Loucy (cell line): Measurements from ENCODE around the gene SHISAL2A.

Experiments used
- H2AFZ ChIP-seq: fragments of 200-600 bp; sonication (generic); 2 replicates; pipeline ENCODE4 v1.6.0; 2016; ENCODE audit warnings: antibody characterized with exemption, mild to moderate bottlenecking, low read length, moderate library complexity
- H3F3A ChIP-seq: fragments of 200-600 bp; 2 replicates; pipeline ENCODE4 v1.6.0; 2016; ENCODE audit warnings: antibody characterized with exemption, low read depth, mild to moderate bottlenecking
- H3K27me3 ChIP-seq: fragments of 200-600 bp; sonication (generic); 2 replicates; pipeline ENCODE4 v1.6.1; 2014; ENCODE audit warnings: low read length, mild to moderate bottlenecking; ENCODE audit not compliant: insufficient read depth, poor library complexity, severe bottlenecking
- H3K36me3 ChIP-seq: fragments of 200-600 bp; sonication (generic); 2 replicates; pipeline ENCODE4 v1.6.1; 2016; ENCODE audit warnings: low read length; ENCODE audit not compliant: insufficient read depth
- H3K4me1 ChIP-seq: fragments of 200-600 bp; sonication (generic); 2 replicates; pipeline ENCODE4 v1.5.1; 2014; ENCODE audit warnings: low read length, mild to moderate bottlenecking; ENCODE audit not compliant: insufficient read depth, poor library complexity, severe bottlenecking
- H3K4me2 ChIP-seq: fragments of 200-600 bp; sonication (generic); 2 replicates; pipeline ENCODE4 v1.6.0; 2014; ENCODE audit warnings: antibody characterized with exemption, low read length, low read depth, mild to moderate bottlenecking; ENCODE audit not compliant: poor library complexity, severe bottlenecking
- H3K4me3 ChIP-seq: fragments of 200-600 bp; sonication (generic); 2 replicates; pipeline ENCODE4 v1.5.1; 2014; ENCODE audit warnings: low read length, mild to moderate bottlenecking, mixed read lengths; ENCODE audit not compliant: poor library complexity, severe bottlenecking
- H3K79me2 ChIP-seq: fragments of 200-600 bp; sonication (generic); 2 replicates; pipeline ENCODE4 v1.6.1; 2014; ENCODE audit warnings: low read length; ENCODE audit not compliant: insufficient read depth
- H3K9ac ChIP-seq: fragments of 200-600 bp; sonication (generic); 2 replicates; pipeline ENCODE4 v1.6.0; 2014; ENCODE audit warnings: mild to moderate bottlenecking, low read depth, low read length, moderate library complexity; ENCODE audit not compliant: poor library complexity, severe bottlenecking
- H3K9me2 ChIP-seq: fragments of 200-600 bp; sonication (generic); replicated peaks from 2 replicates; pipeline ENCODE4 v1.6.1; 2016; ENCODE audit warnings: low read depth, low read length, mixed read lengths
- H3K9me3 ChIP-seq: fragments of 200-600 bp; sonication (generic); 2 replicates; pipeline ENCODE4 v1.6.1; 2014; ENCODE audit warnings: mild to moderate bottlenecking, antibody characterized with exemption, low read length, low read depth; ENCODE audit not compliant: insufficient read depth
- H4K20me1 ChIP-seq: fragments of 200-600 bp; sonication (generic); 2 replicates; pipeline ENCODE4 v1.6.0; 2014; ENCODE audit warnings: antibody characterized with exemption, low read length, mild to moderate bottlenecking; ENCODE audit not compliant: insufficient read depth, poor library complexity, severe bottlenecking
- EZH2phosphoT487 ChIP-seq: fragments of 200-600 bp; IDR thresholded peaks from 2 replicates; pipeline ENCODE4 v1.6.1; 2018; ENCODE audit warnings: antibody characterized with exemption, mild to moderate bottlenecking, moderate library complexity, borderline replicate concordance
- TF ChIP-seq, protein P1 (sequence below): fragments of 200-600 bp; sonication (generic); conservative IDR thresholded peaks from 2 replicates; pipeline ENCODE4 v1.5.1; 2014; ENCODE audit warnings: mild to moderate bottlenecking, antibody characterized with exemption, low read length

SHISAL2A gene

DNA sequence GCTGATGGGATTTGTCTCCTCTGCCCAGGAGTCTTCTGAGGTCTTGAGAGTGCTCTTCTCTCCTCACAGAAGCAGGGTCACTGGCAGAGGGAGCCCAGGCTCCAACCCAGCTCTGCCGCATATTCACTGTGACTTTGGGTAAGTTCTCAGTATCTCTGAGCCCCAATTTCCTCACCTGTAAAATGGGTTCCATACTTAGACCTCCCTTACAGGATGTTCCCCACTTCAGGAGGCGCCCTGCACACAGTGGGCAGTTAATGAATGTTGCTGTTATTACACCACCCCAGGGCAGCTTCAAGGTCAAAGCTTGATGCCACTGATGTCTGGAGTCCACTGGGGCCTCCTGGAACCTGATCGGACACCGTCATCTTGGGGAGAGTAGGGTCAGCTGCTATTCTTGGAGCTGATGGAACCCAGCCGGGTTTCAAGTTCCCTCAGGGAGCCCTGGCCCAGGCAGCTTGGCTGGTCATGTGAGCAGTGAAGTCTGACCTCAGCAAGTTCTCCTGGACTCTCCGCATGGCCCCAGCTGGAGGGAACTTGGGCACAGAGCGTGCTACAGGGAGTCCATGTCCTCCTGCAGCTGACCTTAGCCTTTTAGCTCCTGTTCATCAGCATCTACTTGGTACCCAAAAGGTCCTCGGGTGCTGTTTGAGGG lies 43.4 kb downstream of the SHISAL2A start:
- TF ChIP-seq EZH2phosphoT487: no peak
- TF ChIP-seq, protein P1, sequence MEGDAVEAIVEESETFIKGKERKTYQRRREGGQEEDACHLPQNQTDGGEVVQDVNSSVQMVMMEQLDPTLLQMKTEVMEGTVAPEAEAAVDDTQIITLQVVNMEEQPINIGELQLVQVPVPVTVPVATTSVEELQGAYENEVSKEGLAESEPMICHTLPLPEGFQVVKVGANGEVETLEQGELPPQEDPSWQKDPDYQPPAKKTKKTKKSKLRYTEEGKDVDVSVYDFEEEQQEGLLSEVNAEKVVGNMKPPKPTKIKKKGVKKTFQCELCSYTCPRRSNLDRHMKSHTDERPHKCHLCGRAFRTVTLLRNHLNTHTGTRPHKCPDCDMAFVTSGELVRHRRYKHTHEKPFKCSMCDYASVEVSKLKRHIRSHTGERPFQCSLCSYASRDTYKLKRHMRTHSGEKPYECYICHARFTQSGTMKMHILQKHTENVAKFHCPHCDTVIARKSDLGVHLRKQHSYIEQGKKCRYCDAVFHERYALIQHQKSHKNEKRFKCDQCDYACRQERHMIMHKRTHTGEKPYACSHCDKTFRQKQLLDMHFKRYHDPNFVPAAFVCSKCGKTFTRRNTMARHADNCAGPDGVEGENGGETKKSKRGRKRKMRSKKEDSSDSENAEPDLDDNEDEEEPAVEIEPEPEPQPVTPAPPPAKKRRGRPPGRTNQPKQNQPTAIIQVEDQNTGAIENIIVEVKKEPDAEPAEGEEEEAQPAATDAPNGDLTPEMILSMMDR: no peak
- H3K9ac ChIP-seq: peak overlapping the region; percentile 62

DNA sequence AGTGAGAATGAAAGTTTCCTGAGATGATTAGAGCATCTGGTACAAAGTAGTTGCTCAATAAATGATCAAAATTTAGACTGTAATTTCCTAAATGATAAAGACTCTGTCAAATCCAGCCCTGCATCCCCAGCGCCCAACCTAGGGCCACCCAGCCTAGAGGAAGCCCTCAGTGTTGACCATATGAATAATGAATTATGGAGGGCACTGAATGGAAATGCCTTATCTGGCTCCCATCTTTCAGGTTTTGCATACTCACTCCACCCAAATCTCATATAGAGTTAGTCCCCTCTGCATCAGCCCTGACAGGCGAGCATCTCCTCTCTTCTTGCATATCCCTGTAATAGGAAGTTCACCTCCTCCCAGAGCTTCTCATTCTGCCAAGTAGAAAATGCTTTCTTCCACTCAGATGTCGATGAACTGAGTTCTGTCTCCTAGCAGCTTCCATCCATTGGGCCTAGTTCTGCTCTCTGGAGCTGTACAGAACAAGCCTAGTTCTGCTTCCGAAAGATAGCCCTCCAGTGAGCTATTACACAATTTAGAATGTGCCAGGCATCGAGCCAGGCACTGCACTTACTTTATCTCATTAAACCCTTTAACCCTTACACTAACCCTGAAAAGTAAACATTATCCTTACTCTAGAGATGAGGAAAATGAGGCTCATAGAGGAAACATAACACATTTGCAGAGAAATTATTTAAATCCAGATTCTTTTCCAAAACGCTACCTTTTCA lies 44.3 kb downstream of the SHISAL2A start:
- Histone ChIP-seq H3K4me2 (no peak overlapping the region), H3K4me3 (no peak overlapping the region), H3K9ac (no peak overlapping the region), H4K20me1 (no peaks in the 10 kb centered on the region), H2AFZ (no peak overlapping the region), H3K4me1 (peaks cover 40% of the 10 kb centered on the region), H3K9me3 (no peaks in the 10 kb centered on the region), H3K9me2 (no peaks in the 10 kb centered on the region), H3K36me3 (no peaks in the 10 kb centered on the region), H3K79me2 (no peaks in the 10 kb centered on the region), H3K27me3 (no peaks in the 10 kb centered on the region), H3F3A (no peaks in the 10 kb centered on the region)
- TF ChIP-seq, protein P1: no peak
- TF ChIP-seq EZH2phosphoT487: no peak

More for the DNA sequence above, 43.4 kb downstream of the SHISAL2A start:
- no peaks in the 10 kb centered on the region for H3K79me2 ChIP-seq
- no peaks in the 10 kb centered on the region for H3K9me3 ChIP-seq
- H3K4me2 ChIP-seq: no peak overlapping the region
- H4K20me1 ChIP-seq: no peaks in the 10 kb centered on the region
- H3K27me3 ChIP-seq: no peaks in the 10 kb centered on the region
- no peaks in the 10 kb centered on the region for H3F3A ChIP-seq
- no peak overlapping the region for H3K4me3 ChIP-seq
- H3K9me2 ChIP-seq: no peaks in the 10 kb centered on the region
- no peaks in the 10 kb centered on the region for H3K36me3 ChIP-seq
- no peak overlapping the region for H2AFZ ChIP-seq
- peaks cover 40% of the 10 kb centered on the region for H3K4me1 ChIP-seq

DNA sequence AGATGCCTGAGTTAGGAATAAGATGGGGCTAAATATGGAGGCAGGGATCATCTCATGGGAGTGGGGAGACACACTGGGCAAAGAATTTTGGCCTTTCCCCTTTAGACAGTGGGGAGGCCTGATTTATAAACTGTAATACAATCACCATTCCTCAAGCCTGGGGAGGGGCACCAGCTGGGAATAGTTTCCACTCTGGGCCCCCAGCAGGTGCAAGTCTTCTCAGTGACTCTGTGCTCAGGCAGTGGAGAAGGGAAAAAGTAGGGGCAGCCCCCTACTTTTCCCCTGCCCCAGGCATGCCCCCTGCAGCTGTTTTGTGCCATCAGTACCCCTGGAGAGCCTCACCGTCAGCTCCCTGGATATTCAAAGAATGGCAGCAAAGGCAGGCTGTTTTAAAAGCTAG lies 46.1 kb downstream of the SHISAL2A start:
- TF ChIP-seq, protein P1: no peak
- no peak for TF ChIP-seq EZH2phosphoT487
- H3K9me2 ChIP-seq: no peaks in the 10 kb centered on the region

More for the DNA sequence above, 46.1 kb downstream of the SHISAL2A start:
- Histone ChIP-seq H3K4me3 (no peak overlapping the region), H4K20me1 (no peaks in the 10 kb centered on the region), H3K9me3 (no peaks in the 10 kb centered on the region), H3K79me2 (no peaks in the 10 kb centered on the region), H3K4me2 (no peak overlapping the region), H3K27me3 (no peaks in the 10 kb centered on the region), H3K9ac (no peak overlapping the region), H3K4me1 (peaks cover 26% of the 10 kb centered on the region), H2AFZ (0 out of 2 replicates have a peak overlapping the region, but pooled peaks have one; percentile 0), H3F3A (no peaks in the 10 kb centered on the region), H3K36me3 (no peaks in the 10 kb centered on the region)
